Caco-2 (cell line): Measurements from ENCODE around the gene RAB1B. TPM values are rescaled to one million over a fixed set of nuclear protein-coding genes. Genes with fewer than 3 reads are reported as not detected.

ENCODE experiments used
- BruUV-seq: library from RNA; stranded (reverse); fragments of 400-500 nt; replicated peaks from 2 replicates; lab custom pipeline; 2021; lab: Mats Ljungman, UMichigan
- CTCF ChIA-PET: fragments of 300-600 bp; sonication (Branson Sonifier 250); formaldehyde crosslinking; loops from one replicate; lab custom pipeline; 2022; ENCODE audit warnings: antibody characterized with exemption; lab: Charles Lee
- POLR2A ChIA-PET: fragments of 300-600 bp; sonication (Branson Sonifier 250); formaldehyde crosslinking; loops from one replicate; lab custom pipeline; 2022; ENCODE audit warnings: antibody characterized with exemption; lab: Charles Lee
- DNase-seq, 2 experiments: peaks; one replicate each; pipeline versions ENCODE4 v3.0.0 to v3.0.0-alpha.2; 2020 to 2022
- H3K27me3 ChIP-seq: replicated peaks from 2 replicates; pipeline ENCODE4 v1.6.0; 2011; ENCODE audit warnings: low read length; ENCODE audit not compliant: control insufficient read depth, insufficient read depth
- H3K36me3 ChIP-seq: 2 replicates; pipeline ENCODE4 v1.5.1; 2011; ENCODE audit warnings: low read length; ENCODE audit not compliant: control insufficient read depth, insufficient read depth
- H3K4me1 ChIP-seq: fragments of 250-450 bp; sonication (Bioruptor Pico); 2 replicates; pipeline ENCODE4 v1.5.1; 2020; ENCODE audit warnings: mild to moderate bottlenecking
- H3K4me3 ChIP-seq: 2 replicates; pipeline ENCODE4 v1.5.1; 2011; ENCODE audit warnings: low read depth, mild to moderate bottlenecking, control low read depth, low read length
- H3K9me3 ChIP-seq: fragments of 250-450 bp; sonication (Bioruptor Pico); 2 replicates; pipeline ENCODE4 v1.5.1; 2020; ENCODE audit warnings: mild to moderate bottlenecking, moderate library complexity
- H3K27ac Mint-ChIP-seq: one replicate; pipeline ENCODE4 v1.8.0; 2022; ENCODE audit warnings: mixed read lengths; ENCODE audit not compliant: unreplicated experiment
- H3K27me3 Mint-ChIP-seq: one replicate; pipeline ENCODE4 v1.8.0; 2022; ENCODE audit warnings: mixed read lengths; ENCODE audit not compliant: insufficient read depth, unreplicated experiment
- H3K36me3 Mint-ChIP-seq: one replicate; pipeline ENCODE4 v1.8.0; 2022; ENCODE audit warnings: mild to moderate bottlenecking, mixed read lengths; ENCODE audit not compliant: insufficient read depth, unreplicated experiment
- H3K4me1 Mint-ChIP-seq: one replicate; pipeline ENCODE4 v1.8.0; 2022; ENCODE audit warnings: low read depth, mixed read lengths; ENCODE audit not compliant: unreplicated experiment
- H3K4me3 Mint-ChIP-seq: one replicate; pipeline ENCODE4 v1.8.0; 2022; ENCODE audit warnings: mild to moderate bottlenecking, moderate library complexity, mixed read lengths; ENCODE audit not compliant: unreplicated experiment
- H3K9me3 Mint-ChIP-seq: one replicate; pipeline ENCODE4 v1.8.0; 2022; ENCODE audit warnings: mixed read lengths; ENCODE audit not compliant: unreplicated experiment
- intact Hi-C: fragments of 100-400 bp; cut with micrococcal nuclease; formaldehyde crosslinking; loops from one replicate; pipeline ENCODE4 v1.10.0; 2022; ENCODE audit not compliant: unreplicated experiment
- total RNA-seq: library from RNA; stranded (reverse); gene quantifications from 2 replicates; pipeline ENCODE4 v1.2.3, GENCODE V29; 2022
- TF ChIP-seq, protein P1 (sequence below), 2 experiments: fragments of 200-600 bp in 1 of 2; IDR thresholded peaks; 1 replicate in 1 of 2; 2 replicates in 1 of 2; pipeline versions ENCODE4 v1.5.1 to v1.8.0; 2011 to 2022; ENCODE audit warnings: antibody characterized with exemption in 1 of 2, control low read depth in 1 of 2, inconsistent platforms in 1 of 2, low read depth in 1 of 2, low read length in 1 of 2, mild to moderate bottlenecking in 1 of 2, moderate library complexity in 1 of 2; ENCODE audit not compliant: insufficient read depth in 1 of 2, severe bottlenecking in 1 of 2, unreplicated experiment in 1 of 2

Gene RAB1B
- total RNA-seq, 1 experiment from 2014 or later = 132 TPM

DNA sequence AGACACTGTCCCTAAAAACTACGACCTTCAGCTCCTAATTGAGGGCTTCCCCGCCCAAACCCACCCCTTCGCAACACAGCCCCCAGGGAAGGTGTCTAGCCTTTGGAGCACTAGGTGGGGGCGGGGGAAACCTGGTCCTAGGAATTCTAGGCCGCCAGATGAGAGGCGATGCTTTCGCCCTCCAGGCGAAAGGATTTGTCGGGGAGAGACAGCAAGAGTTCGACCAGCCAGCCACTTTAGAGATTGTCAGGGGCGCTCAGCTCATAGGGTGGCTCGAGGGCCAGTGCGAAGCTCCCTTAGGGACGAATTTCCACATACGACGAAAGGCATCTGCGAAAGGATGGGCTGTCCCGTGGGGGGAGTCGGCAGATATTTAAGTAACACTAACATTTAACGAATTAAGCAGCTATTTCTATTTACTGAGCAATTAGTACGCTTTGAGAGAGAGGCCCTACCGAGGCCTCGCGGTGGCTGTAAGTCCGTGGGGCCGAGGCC is 43.1 kb downstream of the RAB1B start:
- intact Hi-C loops = no loop called here
- TSS peak; percentile 44 for BruUV-seq

DNA sequence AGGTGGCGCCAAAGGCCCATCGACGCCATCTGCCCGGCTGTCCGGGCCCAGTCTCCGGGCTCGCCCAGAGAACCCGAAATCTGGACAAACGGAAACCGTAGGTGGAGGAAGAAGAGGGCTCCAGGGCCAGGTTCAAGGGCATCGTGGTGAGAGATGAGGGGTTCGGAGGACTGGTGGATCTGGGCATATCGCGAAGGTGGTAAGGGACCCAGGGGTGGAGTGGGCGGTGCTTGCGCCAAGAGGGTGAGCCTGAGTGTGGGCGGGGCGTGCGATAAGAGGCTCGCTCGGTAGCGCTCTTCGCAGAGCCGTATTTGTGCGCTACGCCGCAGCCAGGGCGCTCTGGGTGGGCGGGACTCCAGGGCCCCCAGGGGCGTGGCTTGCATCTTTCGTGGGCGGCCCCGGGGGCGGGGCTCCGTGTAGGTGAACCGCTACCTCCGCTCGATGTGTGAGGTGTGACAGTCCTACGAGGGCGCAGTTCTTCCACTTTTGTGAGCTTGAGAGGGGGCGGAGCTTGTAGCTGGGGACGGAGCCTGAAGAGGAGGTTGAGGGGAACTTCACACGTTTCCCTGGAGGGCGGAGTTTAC is 43.6 kb downstream of the RAB1B start:
- ChIA-PET CTCF (interaction anchor here (0.6 to 3.4 kb wide), 35 partner anchors 10 to 433 kb away, joined by 3 to 90 read pairs (median 4); partner anchors contain the start of genes B4GAT1, BRMS1, CCDC87 and DPP3), POLR2A (interaction anchor here (1.0 to 2.3 kb wide), 9 partner anchors 17 to 424 kb away, joined by 3 to 34 read pairs (median 4); partner anchors contain the start of genes BRMS1, FIBP, RIN1 and SF3B2)
- TF ChIP-seq, protein P1, sequence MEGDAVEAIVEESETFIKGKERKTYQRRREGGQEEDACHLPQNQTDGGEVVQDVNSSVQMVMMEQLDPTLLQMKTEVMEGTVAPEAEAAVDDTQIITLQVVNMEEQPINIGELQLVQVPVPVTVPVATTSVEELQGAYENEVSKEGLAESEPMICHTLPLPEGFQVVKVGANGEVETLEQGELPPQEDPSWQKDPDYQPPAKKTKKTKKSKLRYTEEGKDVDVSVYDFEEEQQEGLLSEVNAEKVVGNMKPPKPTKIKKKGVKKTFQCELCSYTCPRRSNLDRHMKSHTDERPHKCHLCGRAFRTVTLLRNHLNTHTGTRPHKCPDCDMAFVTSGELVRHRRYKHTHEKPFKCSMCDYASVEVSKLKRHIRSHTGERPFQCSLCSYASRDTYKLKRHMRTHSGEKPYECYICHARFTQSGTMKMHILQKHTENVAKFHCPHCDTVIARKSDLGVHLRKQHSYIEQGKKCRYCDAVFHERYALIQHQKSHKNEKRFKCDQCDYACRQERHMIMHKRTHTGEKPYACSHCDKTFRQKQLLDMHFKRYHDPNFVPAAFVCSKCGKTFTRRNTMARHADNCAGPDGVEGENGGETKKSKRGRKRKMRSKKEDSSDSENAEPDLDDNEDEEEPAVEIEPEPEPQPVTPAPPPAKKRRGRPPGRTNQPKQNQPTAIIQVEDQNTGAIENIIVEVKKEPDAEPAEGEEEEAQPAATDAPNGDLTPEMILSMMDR (IDR thresholded peaks at IDR 0.05; ENCODE audit: insufficient read depth in 1 of 2, low read depth in 1 of 2, low read length in 1 of 2, severe bottlenecking in 1 of 2, unreplicated experiment in 1 of 2) = peak in 1 of 2 experiments; percentile 88
- Mint-ChIP-seq H3K27ac (peak overlapping the region; percentile 91), H3K4me3 (peak overlapping the region; percentile 87), H3K9me3 (no peaks in the 10 kb centered on the region), H3K36me3 (peaks cover 17% of the 10 kb centered on the region), H3K4me1 (no peaks in the 10 kb centered on the region), H3K27me3 (no peaks in the 10 kb centered on the region)
- Histone ChIP-seq H3K4me3 (peak overlapping the region; percentile 52), H3K36me3 (no peaks in the 10 kb centered on the region), H3K4me1 (peaks cover 14% of the 10 kb centered on the region), H3K27me3 (no peaks in the 10 kb centered on the region), H3K9me3 (no peaks in the 10 kb centered on the region)
- no TSS peak for BruUV-seq
- peak; percentile 97 for DNase-seq
- intact Hi-C loops = loop anchor here (1.0 to 2.0 kb wide), 5 partner anchors 16 to 77 kb away; partner anchors contain the start of genes BRMS1, RAB1B and RIN1

More for the DNA sequence above, 43.1 kb downstream of the RAB1B start:
- peak in 1 of 2 experiments; percentile 55 for DNase-seq
- no peaks in the 10 kb centered on the region for H3K4me1 Mint-ChIP-seq
- H3K27me3 Mint-ChIP-seq = no peaks in the 10 kb centered on the region
- H3K36me3 Mint-ChIP-seq = peaks cover 17% of the 10 kb centered on the region
- H3K27ac Mint-ChIP-seq = peak overlapping the region; percentile 91
- H3K4me3 Mint-ChIP-seq = peak overlapping the region; percentile 87
- TF ChIP-seq, protein P1 (IDR thresholded peaks at IDR 0.05; ENCODE audit: insufficient read depth in 1 of 2, low read depth in 1 of 2, low read length in 1 of 2, severe bottlenecking in 1 of 2, unreplicated experiment in 1 of 2) = peak in 1 of 2 experiments; percentile 96
- ChIA-PET POLR2A (interaction anchor here (1.1 to 2.3 kb wide), 5 partner anchors 22 to 259 kb away, joined by 3 to 34 read pairs (median 10); partner anchors contain the start of genes BRMS1, RIN1, SF3B2 and YIF1A), CTCF (interaction anchor here (0.6 to 3.4 kb wide), 19 partner anchors 11 to 434 kb away, joined by 3 to 90 read pairs (median 5); partner anchors contain the start of genes B4GAT1, BRMS1, CCDC87 and RAB1B)
- Histone ChIP-seq H3K4me3 (peak overlapping the region; percentile 52), H3K36me3 (no peaks in the 10 kb centered on the region), H3K9me3 (no peaks in the 10 kb centered on the region), H3K27me3 (no peaks in the 10 kb centered on the region), H3K4me1 (peaks cover 14% of the 10 kb centered on the region)
- H3K9me3 Mint-ChIP-seq = no peaks in the 10 kb centered on the region
